Right lobe of liver (tissue), 6 donors: ENCODE data around the gene ZNF618. TPM values are rescaled to one million over a fixed set of nuclear protein-coding genes. Genes with fewer than 3 reads are reported as not detected.

Source experiments
- ATAC-seq, 4 donors: fragments of 200-7000 bp; cut with Tn5 transposase; one replicate each; pipeline ENCODE4 v1.9.1; 2020; ENCODE audit warnings: mild to moderate bottlenecking in 4 of 4, moderate library complexity in 4 of 4
- DNase-seq, 3 donors: peaks; one replicate each; pipeline ENCODE4 v3.0.0-alpha.2; 2020
- H3K27ac ChIP-seq, 3 donors: fragments of 200-600 bp; one replicate each; pipeline ENCODE4 v1.8.0; 2022
- H3K27me3 ChIP-seq, 2 donors: fragments of 200-600 bp; one replicate each; pipeline ENCODE4 v1.8.0; 2022
- H3K36me3 ChIP-seq, 4 donors: fragments of 200-600 bp; sonication (generic) in 1 of 4; one replicate each; pipeline versions ENCODE4 v1.5.1 to v1.8.0; 2017 to 2022; ENCODE audit warnings: control low read depth in 1 of 4
- H3K4me1 ChIP-seq, 4 donors: fragments of 200-600 bp; sonication (generic) in 1 of 4; one replicate each; pipeline versions ENCODE4 v1.5.1 to v1.8.0; 2017 to 2022; ENCODE audit warnings: control low read depth in 1 of 4
- H3K4me3 ChIP-seq, 3 donors: fragments of 200-600 bp; one replicate each; pipeline ENCODE4 v1.8.0; 2022
- H3K9me3 ChIP-seq, 4 donors: fragments of 200-600 bp; sonication (generic) in 1 of 4; one replicate each; pipeline versions ENCODE4 v1.5.1 to v1.8.0; 2017 to 2022; ENCODE audit warnings: control low read depth in 1 of 4
- CTCF ChIP-seq, 4 donors: fragments of 200-600 bp in 3 of 4; fragments of 450-650 bp in 1 of 4; IDR thresholded peaks; one replicate each; pipeline versions ENCODE4 v1.5.1 to v1.8.0; 2016 to 2022; ENCODE audit warnings: antibody characterized with exemption in 4 of 4, mild to moderate bottlenecking in 2 of 4
- POLR2A ChIP-seq: fragments of 450-650 bp; IDR thresholded peaks from one replicate; pipeline ENCODE4 v1.6.1; 2017; ENCODE audit warnings: antibody characterized with exemption, mild to moderate bottlenecking
- WGBS: methylation state at CpG from one replicate; pipeline ENCODE4 v1.1.6; 2018; ENCODE audit warnings: low coverage, low lambda C conversion rate; ENCODE audit not compliant: insufficient coverage; ENCODE audit errors: missing lambda C conversion rate; 5-methylcytosine and 5-hydroxymethylcytosine counted together
- intact Hi-C, 2 donors: fragments of 100-400 bp; cut with DNase I; formaldehyde crosslinking; loops; one replicate each; pipeline versions ENCODE4 v1.11.2 to v1.14.1; 2022
- total RNA-seq, 6 experiments: library from RNA; depleted of rRNA in 2 of 6; stranded (reverse); fragments of >200 nt in 2 of 6; fragmentation: NEBNext Ultra II Directional in 3 of 6; extraction: Animal tissue kit (Norgen Biotek cat#: 25700) in 3 of 6; gene quantifications; one replicate each; pipeline versions ENCODE4 v1.1.0 to v1.2.4, GENCODE V29; 2016 to 2023
- donor health status: DM: no; HTN: yes; CAD: no.
- donor health status: DM: no; HTN: no; CAD: no.
- donor health status: DM: no; HTN: no; CAD: no.
- donor health status: DM: no; HTN: yes; CAD: no.
- donor health status: DM: no; HTN: yes; CAD: no.

Gene ZNF618
- total RNA-seq, 6 experiments from 2014 or later = 2.9 to 7.9 (median 6.0) TPM

DNA sequence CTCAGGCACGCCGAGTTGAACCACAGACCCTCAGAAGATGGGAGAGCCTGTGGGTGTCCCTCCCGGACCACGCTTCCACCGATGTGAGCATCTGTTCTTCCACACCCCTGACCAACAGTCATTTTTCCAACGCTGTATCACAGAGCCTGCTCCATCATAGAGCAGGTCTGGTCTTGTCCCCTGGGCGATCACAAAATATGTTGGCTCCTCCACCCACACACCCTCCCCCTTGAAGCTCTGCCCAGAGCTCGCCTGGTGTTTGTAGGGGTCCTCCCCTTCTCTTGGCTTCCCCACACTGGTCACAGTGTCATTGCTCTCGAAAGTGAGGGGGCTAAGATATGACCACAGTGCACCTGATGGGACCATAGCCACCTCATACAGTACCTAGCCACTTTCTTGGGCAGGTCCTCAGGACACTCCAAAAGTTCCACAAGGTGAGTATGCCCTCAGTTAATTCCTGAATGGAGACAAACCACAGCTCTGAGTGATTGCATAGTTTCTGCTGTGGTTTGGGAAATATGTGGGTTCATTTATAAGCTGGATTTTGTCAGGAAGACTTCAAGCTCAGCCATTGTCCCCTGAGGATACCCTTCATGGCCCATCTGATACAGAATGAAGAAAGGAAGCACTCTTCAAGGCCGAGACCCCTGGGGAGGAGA is 3.5 kb upstream of the ZNF618 start:
- Histone ChIP-seq H3K9me3 (no peaks in the 10 kb centered on the region), H3K36me3 (no peaks in the 10 kb centered on the region), H3K27me3 (no peaks in the 10 kb centered on the region), H3K27ac (no peak overlapping the region), H3K4me1 (peaks cover 0 to 6% (median 0%) of the 10 kb centered on the region in 4 donors), H3K4me3 (no peak overlapping the region)
- 75% methylated on average over 2 of the region's 10 CpGs for WGBS
- TF ChIP-seq POLR2A (no peak), CTCF (IDR thresholded peaks at IDR 0.05) (no peak)
- DNase-seq (no peak), ATAC-seq (no peak)
- intact Hi-C loops = no loop called here

GRCh38 chr9:113873446-113873845 is 2.7 kb upstream of the ZNF618 start:
- H3K36me3 ChIP-seq = no peaks in the 10 kb centered on the region
- no peaks in the 10 kb centered on the region for H3K9me3 ChIP-seq
- no peak overlapping the region for H3K4me3 ChIP-seq
- TF ChIP-seq CTCF (IDR thresholded peaks at IDR 0.05) (no peak), POLR2A (no peak)
- 83% methylated on average over 5 of the region's 5 CpGs for WGBS
- peaks cover 0 to 9% (median 0%) of the 10 kb centered on the region in 4 donors for H3K4me1 ChIP-seq
- DNase-seq = no peak
- ATAC-seq = no peak
- intact Hi-C loops = no loop called here
- H3K27ac ChIP-seq = no peak overlapping the region
- no peaks in the 10 kb centered on the region for H3K27me3 ChIP-seq

DNA sequence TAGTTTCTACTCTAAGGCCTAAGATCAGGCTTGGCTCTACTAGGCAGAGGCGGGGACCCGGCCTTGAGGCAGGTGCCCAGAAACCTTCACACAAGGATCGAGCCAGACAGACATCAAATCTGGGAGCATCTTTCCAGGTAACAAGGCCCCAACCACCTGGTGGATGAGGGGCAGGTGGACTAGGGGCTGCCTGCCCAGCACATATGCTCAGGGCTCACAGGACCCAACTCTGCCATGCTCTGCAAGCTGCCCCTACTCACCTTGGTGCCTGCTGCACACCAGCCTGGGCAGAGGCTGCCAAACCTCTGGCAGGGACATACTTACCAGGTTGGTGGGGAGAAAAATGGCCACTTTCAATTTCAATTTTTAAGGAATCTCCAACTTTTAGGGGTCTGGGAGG is 2.2 kb upstream of the ZNF618 start:
- no peak for ATAC-seq
- Histone ChIP-seq H3K36me3 (no peaks in the 10 kb centered on the region), H3K27me3 (no peaks in the 10 kb centered on the region), H3K4me1 (peaks cover 0 to 9% (median 0%) of the 10 kb centered on the region in 4 donors), H3K9me3 (no peaks in the 10 kb centered on the region), H3K4me3 (no peak overlapping the region), H3K27ac (no peak overlapping the region)
- TF ChIP-seq CTCF (IDR thresholded peaks at IDR 0.05) = no peak
- TF ChIP-seq POLR2A = no peak
- no peak for DNase-seq
- intact Hi-C loops = no loop called here
- no CpG with 5 or more reads among the region's 3 CpGs for WGBS

DNA sequence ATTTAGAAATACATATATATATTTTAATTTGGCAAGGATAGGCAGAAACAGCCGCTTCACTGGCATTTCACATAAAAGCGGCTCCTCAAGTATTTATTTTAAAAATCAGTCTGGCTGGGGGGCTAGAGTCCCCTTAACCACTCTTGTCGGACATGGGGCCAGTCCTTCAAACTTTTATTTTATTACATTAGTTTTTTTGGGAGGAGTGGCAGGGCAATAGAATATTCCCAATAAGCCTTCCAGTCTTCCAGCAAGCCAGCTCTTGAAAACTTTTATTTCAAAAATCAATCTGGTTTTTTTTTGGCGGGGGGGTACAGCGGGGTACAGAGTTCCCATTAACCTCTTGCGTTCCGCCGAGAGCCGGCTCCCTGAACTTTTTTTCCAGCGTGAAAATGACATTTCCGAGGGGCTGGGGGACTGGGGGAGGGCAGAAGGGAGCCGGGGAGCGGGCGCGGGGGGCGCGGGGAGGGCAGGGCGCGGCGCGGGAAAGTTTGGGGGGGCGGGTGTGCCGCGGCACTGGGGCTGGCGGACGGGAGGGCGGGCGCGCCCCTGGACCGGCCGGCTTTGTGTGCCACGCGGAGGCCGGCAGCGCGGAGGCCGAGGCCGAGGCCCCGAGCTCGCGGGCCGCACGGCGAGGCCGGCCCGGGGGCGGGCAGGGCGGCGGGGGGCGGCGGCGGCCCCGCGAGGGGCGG is 504 bp upstream of the ZNF618 start:
- Histone ChIP-seq H3K9me3 (no peaks in the 10 kb centered on the region), H3K27ac (no peak overlapping the region), H3K36me3 (no peaks in the 10 kb centered on the region), H3K27me3 (no peaks in the 10 kb centered on the region), H3K4me3 (peak overlapping the region; percentile 20 to 90 (median 32)), H3K4me1 (peaks cover 0 to 9% (median 0%) of the 10 kb centered on the region in 4 donors)
- WGBS = 14% methylated on average over 11 of the region's 55 CpGs
- intact Hi-C loops = no loop called here
- peak in 1 of 3 donors; percentile 35 for DNase-seq
- peak; percentile 47 to 55 (median 48) for ATAC-seq
- TF ChIP-seq POLR2A (no peak), CTCF (IDR thresholded peaks at IDR 0.05) (no peak)
